HepG2 (cell line): ENCODE measurements around the gene SEC31B. TPM values are rescaled to one million over a fixed set of nuclear protein-coding genes. Genes with fewer than 3 reads are reported as not detected.

Experiments used
- CEBPG ChIP-seq: IDR thresholded peaks from 2 replicates; pipeline ENCODE4 v1.6.1; 2016
- ERF ChIP-seq: IDR thresholded peaks from 2 replicates; pipeline ENCODE4 v1.6.1; 2018; ENCODE audit warnings: missing biosample characterization, missing genetic modification reagents
- GABPB1 ChIP-seq: IDR thresholded peaks from 2 replicates; pipeline ENCODE4 v1.6.1; 2016; ENCODE audit warnings: mild to moderate bottlenecking, missing genetic modification reagents, moderate library complexity, missing compliant biosample characterization
- HNF1B ChIP-seq: sonication (generic); formaldehyde crosslinking; IDR thresholded peaks from 2 replicates; pipeline ENCODE4 v1.5.1; 2020; ENCODE audit warnings: mild to moderate bottlenecking, moderate library complexity, missing genetic modification reagents
- MAZ ChIP-seq, 2 experiments: sonication (generic) in 1 of 2; formaldehyde crosslinking in 1 of 2; IDR thresholded peaks; 2 replicates each; pipeline versions ENCODE4 v1.5.0 to v1.6.1; 2012 to 2020; ENCODE audit warnings: low read depth in 2 of 2, mild to moderate bottlenecking in 2 of 2, borderline replicate concordance in 1 of 2, improper control_type of control experiment in 1 of 2, low read length in 1 of 2, missing genetic modification reagents in 1 of 2, moderate library complexity in 1 of 2
- MTA1 ChIP-seq: sonication (generic); formaldehyde crosslinking; IDR thresholded peaks from 2 replicates; pipeline ENCODE4 v1.4.0; 2020; ENCODE audit warnings: missing genetic modification reagents, mild to moderate bottlenecking, borderline replicate concordance
- NFIC ChIP-seq: IDR thresholded peaks from 2 replicates; pipeline ENCODE4 v1.6.1; 2012; ENCODE audit warnings: mild to moderate bottlenecking, low read length, inconsistent platforms
- PAX8 ChIP-seq: sonication (generic); formaldehyde crosslinking; IDR thresholded peaks from 2 replicates; pipeline ENCODE4 v1.8.0; 2022; ENCODE audit warnings: mild to moderate bottlenecking, missing genetic modification reagents, borderline replicate concordance
- RFX5 ChIP-seq: IDR thresholded peaks from 2 replicates; pipeline ENCODE4 v1.6.1; 2011; ENCODE audit warnings: low read depth, low read length, improper control_type of control experiment
- SAP130 ChIP-seq: IDR thresholded peaks from 2 replicates; pipeline ENCODE4 v1.6.1; 2016; ENCODE audit warnings: low read depth
- TFDP1 ChIP-seq: IDR thresholded peaks from 2 replicates; pipeline ENCODE4 v1.6.1; 2016; ENCODE audit warnings: missing compliant biosample characterization, missing genetic modification reagents, borderline replicate concordance
- ZBTB42 ChIP-seq: sonication (generic); formaldehyde crosslinking; IDR thresholded peaks from 2 replicates; pipeline ENCODE4 v1.5.0; 2020; ENCODE audit warnings: mild to moderate bottlenecking, missing genetic modification reagents
- ZFP91 ChIP-seq: sonication (generic); formaldehyde crosslinking; IDR thresholded peaks from 2 replicates; pipeline ENCODE4 v1.9.0; 2022; ENCODE audit warnings: missing genetic modification reagents, mild to moderate bottlenecking, borderline replicate concordance
- ZNF275 ChIP-seq: sonication (generic); formaldehyde crosslinking; IDR thresholded peaks from 2 replicates; pipeline ENCODE4 v1.8.0; 2022; ENCODE audit warnings: missing genetic modification reagents, mild to moderate bottlenecking, inconsistent platforms, borderline replicate concordance
- ZNF367 ChIP-seq: sonication (generic); formaldehyde crosslinking; IDR thresholded peaks from 2 replicates; pipeline ENCODE4 v1.4.0; 2020; ENCODE audit warnings: missing genetic modification reagents, borderline replicate concordance
- ZNF382 ChIP-seq: sonication (generic); formaldehyde crosslinking; IDR thresholded peaks from 2 replicates; pipeline ENCODE4 v1.5.0; 2020; ENCODE audit warnings: missing genetic modification reagents, mild to moderate bottlenecking, borderline replicate concordance
- ZNF431 ChIP-seq: sonication (generic); formaldehyde crosslinking; IDR thresholded peaks from 2 replicates; pipeline ENCODE4 v1.9.0; 2022; ENCODE audit warnings: missing genetic modification reagents, low read depth, mild to moderate bottlenecking, borderline replicate concordance
- ZNF703 ChIP-seq: sonication (generic); formaldehyde crosslinking; IDR thresholded peaks from 2 replicates; pipeline ENCODE4 v1.5.1; 2020; ENCODE audit warnings: missing genetic modification reagents, mild to moderate bottlenecking, moderate library complexity, borderline replicate concordance
- ZNF800 ChIP-seq: sonication (generic); formaldehyde crosslinking; IDR thresholded peaks from 2 replicates; pipeline ENCODE4 v1.4.0; 2020; ENCODE audit warnings: missing genetic modification reagents
- polyA plus RNA-seq, 8 experiments: library from polyadenylated mRNA; depleted of rRNA in 3 of 8; stranded (reverse) in 7 of 8; unstranded in 1 of 8; fragments of >200 nt; fragmentation: Illumina TruSeq in 4 of 8; extraction: Trizol in 4 of 8; gene quantifications; 2 replicates each; pipeline versions ENCODE4 v1.2.1 to v1.2.3, GENCODE V29; 2011 to 2016; ENCODE audit warnings: low read depth in 4 of 8, missing spikeins in 1 of 8, mixed read lengths in 1 of 8; ENCODE audit not compliant: insufficient read depth in 1 of 8
- total RNA-seq, 5 experiments: library from RNA; depleted of rRNA; stranded (reverse); fragments of >200 nt; fragmentation: Illumina TruSeq; extraction: Trizol; gene quantifications; 2 replicates each; pipeline ENCODE4 v1.2.3, GENCODE V29; 2016; ENCODE audit warnings: low read depth in 1 of 5

SEC31B gene
- total and polyA plus RNA-seq, 2 of the 13 experiments (the other 11 are each of a cell fraction or from before 2014, with no cell fraction given) = 2.0 to 8.3 TPM

GRCh38 chr10:100519311-100520051, at the start of gene SEC31B (continued):
- TF ChIP-seq HNF1B (CRISPR knock-in tag) (peak; percentile 58; the same call in 1 of the 2 replicates), ZNF367 (CRISPR knock-in tag) (0 out of 2 replicates have a peak, but pooled peaks have one; percentile 48), ZNF275 (peak; percentile 51; the same call in 1 of the 2 replicates), MAZ (IDR thresholded peaks at IDR 0.05; ENCODE audit: borderline replicate concordance, low read depth, low read length) (no peak), MAZ (CRISPR knock-in tag; IDR thresholded peaks at IDR 0.05; ENCODE audit: low read depth) (peak; percentile 23; the same call in 1 of the 2 replicates), ZNF382 (no peak), TFDP1 (CRISPR knock-in tag) (peak; percentile 91), GABPB1 (CRISPR knock-in tag) (peak; percentile 54; the same call in 1 of the 2 replicates), ZNF431 (CRISPR knock-in tag) (0 out of 2 replicates have a peak, but pooled peaks have one; percentile 34), MTA1 (CRISPR knock-in tag) (peak; percentile 48; the same call in 1 of the 2 replicates), CEBPG (CRISPR knock-in tag) (no peak), ZBTB42 (CRISPR knock-in tag) (no peak), SAP130 (CRISPR knock-in tag) (peak; percentile 72), ZNF703 (CRISPR knock-in tag) (no peak), ZFP91 (peak; percentile 84), NFIC (no peak), PAX8 (CRISPR knock-in tag) (0 out of 2 replicates have a peak, but pooled peaks have one; percentile 24), ZNF800 (peak; percentile 82; the same call in 1 of the 2 replicates), ERF (CRISPR knock-in tag) (0 out of 2 replicates have a peak, but pooled peaks have one; percentile 16), RFX5 (no peak)
